OCI-M1 (cell line): ENCODE results near the gene TAF4.

Experiments
- DNase-seq: peaks from one replicate; lab custom pipeline; 2025; lab: John Stamatoyannopoulos, UW

The TAF4 gene

GRCh38 chr20:61941721-61942405 lies 123.8 kb downstream of the TAF4 start:
- no peak for DNase-seq

DNA sequence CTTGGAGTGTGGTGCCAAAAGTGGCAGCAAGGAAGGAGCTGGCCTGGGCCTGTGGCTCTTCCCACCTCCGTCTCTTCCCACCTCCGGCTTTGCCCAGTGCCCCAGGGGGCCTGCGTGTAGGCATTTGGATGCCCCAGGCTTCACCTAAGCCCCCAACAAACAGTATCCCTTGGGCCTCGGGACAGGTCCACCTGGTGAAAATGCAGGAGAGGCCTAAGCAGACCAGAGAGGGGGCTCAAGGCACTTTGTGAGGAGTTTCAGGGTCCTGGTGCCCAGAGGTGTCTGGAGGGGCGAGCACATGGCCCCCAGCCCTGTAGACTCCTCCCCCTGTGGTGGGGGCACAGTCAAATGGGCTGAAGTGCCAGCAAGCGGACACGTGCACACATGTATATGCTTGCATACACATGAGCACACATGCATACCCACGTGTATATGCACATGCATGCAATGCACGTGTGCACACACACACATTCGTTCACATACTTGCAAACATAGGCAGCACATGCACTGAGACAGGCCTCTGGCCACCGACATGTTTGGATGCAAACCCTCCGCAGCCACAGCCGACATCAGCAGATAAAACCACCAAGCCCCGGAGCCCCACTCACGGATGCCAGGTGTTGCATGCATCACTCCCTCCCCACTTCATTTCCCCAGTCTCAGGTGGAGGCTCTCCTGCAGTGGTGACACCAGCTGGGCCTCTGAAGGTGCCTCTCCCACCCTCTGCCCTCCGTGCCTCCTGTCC lies 124.5 kb downstream of the TAF4 start:
- DNase-seq, result no peak

DNA sequence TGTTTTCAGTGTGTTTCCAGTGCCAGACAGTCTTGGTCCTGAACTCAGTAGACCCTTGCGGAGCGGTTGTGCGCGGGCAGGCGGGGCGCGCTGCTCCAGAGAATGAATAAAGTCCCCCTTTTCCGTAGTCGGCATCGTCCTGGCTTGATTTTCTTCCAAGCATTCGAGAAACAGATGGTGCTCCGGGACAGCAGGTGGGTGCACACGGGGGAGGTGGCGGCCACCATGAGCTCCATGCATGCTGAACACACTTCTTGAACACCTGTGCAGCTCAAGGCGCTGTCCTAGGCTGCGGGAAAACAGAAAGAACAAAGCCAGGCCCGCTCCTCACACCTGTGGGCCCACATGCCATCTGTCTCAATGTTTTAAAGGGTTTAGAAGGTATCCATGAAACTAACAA lies 125.2 kb downstream of the TAF4 start:
- DNase-seq, result no peak

DNA sequence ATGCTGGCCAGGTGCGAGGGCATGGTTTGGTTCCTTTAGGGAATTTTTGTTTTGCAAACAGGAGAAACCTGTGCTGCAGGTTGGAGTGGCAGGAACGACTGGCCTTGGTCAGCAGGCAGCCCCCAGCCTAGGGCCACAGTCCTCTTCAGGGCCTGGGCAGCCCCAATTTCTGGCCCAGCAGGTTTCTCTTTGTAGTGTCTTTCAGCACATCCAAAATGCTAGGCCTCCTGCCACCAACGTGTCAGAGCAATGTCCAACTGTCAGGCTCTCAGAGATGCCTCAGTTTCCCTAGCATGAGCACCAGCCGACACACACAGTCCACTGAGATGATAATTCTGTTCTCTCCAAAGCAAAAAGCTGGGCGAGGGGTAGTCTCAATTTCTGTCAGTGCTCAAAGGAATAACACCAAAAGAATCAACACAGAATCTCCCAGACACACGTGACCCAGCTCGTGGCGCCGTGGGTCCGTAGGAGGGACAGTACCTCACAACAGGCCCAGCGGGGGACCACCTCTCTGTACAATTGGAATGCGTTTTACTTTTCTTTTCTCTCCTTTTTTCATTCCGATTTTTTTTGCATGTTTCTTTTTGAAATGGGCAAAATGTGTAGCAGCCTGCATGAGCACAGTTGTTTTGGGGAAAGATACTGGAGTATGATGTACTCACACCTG lies 125.9 kb downstream of the TAF4 start:
- no peak for DNase-seq

GRCh38 chr20:61938839-61939690 lies 126.6 kb downstream of the TAF4 start:
- DNase-seq, result no peak

GRCh38 chr20:61937963-61938838 lies 127.5 kb downstream of the TAF4 start:
- DNase-seq, result no peak

DNA sequence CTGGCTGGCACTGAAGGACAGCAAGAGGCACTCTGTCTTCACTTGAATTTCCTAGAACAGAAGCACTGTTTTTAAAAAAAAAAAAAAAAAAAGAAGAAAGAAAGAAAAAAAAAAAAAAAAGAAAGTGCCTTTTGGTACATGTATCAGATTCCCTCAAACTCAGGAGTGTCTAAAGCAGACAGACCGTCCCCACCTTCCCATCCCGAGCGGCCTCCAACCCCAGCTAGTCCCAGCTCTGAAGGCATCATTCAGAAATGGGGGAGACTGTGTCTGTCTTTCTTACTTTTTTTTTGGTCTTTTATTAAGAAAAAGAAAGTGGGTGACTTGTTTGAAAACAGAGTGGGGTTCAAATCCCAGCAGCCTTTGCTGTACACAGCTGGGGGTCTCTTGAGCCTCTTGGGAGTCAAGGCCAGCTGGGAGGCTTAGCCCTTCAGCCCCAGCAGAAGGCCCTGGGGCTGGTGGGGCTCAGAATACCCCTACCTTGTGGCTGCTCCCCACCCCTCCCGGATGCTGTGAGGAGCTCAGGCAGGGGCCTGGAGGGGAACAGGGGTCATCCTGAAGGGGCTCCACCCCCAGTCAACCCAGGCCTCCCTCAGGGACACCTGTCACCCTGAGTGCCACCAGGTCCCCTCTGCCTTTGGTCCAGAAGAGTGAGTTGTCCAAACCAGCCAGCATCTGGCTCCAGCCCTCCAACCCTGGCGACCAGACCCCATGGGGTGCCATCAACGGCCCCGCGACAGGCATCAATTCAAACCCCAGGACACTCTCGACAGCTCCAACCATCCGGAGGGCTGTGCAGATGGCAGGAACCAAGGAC lies 128.3 kb downstream of the TAF4 start:
- no peak for DNase-seq

- DNase-seq, result no peak
Measured at GRCh38 chr20:61936701-61937131, 129.0 kb downstream of the TAF4 start.

- DNase-seq, result no peak
Measured at GRCh38 chr20:61935926-61936700, 129.6 kb downstream of the TAF4 start.

- DNase-seq, result no peak
Measured at GRCh38 chr20:61934716-61935530, 130.8 kb downstream of the TAF4 start.

- no peak for DNase-seq
Measured at GRCh38 chr20:61933951-61934715, 131.5 kb downstream of the TAF4 start.

- no peak for DNase-seq
Measured at GRCh38 chr20:61933481-61933950, 132.2 kb downstream of the TAF4 start.

- no peak for DNase-seq
Measured at GRCh38 chr20:61932711-61933480, 132.8 kb downstream of the TAF4 start.

- no peak for DNase-seq
Measured at GRCh38 chr20:61932199-61932592, 133.5 kb downstream of the TAF4 start.

DNA sequence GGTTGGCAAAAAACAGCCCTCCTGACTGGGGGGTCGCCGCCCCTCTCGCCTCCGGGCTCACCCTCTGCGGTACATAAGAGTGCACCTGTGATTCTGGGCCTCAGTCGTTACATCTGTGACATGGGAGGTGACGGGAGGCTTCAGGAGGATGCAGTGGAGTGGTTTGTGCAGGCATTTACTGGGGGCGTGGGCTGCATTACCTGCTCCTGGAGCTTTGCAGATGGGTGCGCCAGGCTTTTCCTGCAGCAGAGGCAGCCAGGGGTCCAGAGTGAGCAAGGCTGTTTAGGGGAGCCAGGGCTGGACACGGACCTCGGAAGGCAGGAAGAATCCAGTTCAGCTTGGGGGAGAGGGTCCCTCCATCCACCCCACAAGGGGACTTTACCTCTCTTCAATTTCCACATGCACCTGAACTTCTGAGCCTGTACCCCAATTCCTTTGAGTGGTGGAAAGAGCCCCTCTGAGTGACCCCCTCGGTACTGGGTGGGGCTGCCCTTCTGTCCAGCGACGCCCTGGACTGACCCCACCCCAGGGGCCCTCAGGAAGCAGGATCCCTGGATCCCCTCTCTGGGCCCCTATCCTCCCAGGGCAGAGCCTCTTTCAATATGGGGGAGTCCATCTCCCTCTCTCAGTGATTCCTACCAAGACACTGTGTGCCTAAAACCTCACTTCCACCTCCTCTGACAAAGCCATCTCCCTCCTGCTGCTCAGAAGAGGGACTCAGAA lies 134.0 kb downstream of the TAF4 start:
- DNase-seq, result no peak

DNA sequence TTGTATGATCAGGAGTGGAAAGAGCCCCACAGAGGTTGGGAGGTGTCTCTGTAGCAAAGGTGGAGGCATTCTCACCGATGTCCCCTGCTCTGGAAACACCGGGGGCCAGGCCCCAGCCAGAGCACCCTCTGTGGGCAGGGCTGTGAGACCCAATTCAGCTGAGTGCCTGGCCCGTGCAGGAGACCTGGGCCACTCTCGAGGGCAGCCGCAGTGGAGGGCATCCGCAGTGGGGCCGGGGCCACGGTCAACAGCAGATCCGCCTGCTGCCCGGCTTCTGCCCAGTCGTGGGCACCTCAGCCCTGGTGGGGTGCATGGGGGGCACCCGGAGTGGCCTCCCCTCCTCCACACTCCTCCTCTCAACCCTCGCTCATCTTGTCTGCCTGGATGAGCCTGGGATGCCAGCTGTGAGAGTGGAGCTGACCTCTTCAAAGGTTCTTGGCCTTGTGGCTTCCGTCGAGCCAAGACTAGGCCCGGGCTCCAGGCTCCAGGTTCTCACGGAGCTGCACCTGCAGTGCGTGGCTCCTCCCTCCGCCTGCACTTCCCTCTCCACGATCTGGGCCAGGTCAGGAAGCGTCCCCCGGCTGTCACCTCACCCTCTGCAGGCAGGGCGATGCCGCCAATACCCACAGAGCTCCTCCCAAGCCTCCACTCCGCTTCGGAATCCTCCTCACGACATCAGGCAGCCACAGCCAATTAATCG lies 134.8 kb downstream of the TAF4 start:
- no peak for DNase-seq
